GM10248 (cell line): Measurements from ENCODE around the gene TOM1L2.

Experiments
- CTCF ChIA-PET: fragments of 300-600 bp; sonication (Branson Sonifier 250); formaldehyde crosslinking; extraction: SDS; loops from one replicate; lab custom pipeline; 2021; ENCODE audit warnings: antibody characterized with exemption; lab: Yijun Ruan, JAX
- POLR2A ChIA-PET: fragments of 350-650 bp; sonication (Branson Sonifier 250); formaldehyde crosslinking; extraction: SDS; loops from one replicate; lab custom pipeline; 2020; ENCODE audit warnings: antibody characterized with exemption; lab: Yijun Ruan, JAX
- DNase-seq: peaks from one replicate; pipeline ENCODE4 v3.0.0; 2012; ENCODE audit errors: extremely low spot score
- TF ChIP-seq, protein P1 (sequence below): IDR thresholded peaks from 2 replicates; pipeline ENCODE4 v1.5.1; 2012; ENCODE audit warnings: mild to moderate bottlenecking, low read depth; ENCODE audit errors: extremely low read depth, missing control alignments, control extremely low read depth

TOM1L2 gene

DNA sequence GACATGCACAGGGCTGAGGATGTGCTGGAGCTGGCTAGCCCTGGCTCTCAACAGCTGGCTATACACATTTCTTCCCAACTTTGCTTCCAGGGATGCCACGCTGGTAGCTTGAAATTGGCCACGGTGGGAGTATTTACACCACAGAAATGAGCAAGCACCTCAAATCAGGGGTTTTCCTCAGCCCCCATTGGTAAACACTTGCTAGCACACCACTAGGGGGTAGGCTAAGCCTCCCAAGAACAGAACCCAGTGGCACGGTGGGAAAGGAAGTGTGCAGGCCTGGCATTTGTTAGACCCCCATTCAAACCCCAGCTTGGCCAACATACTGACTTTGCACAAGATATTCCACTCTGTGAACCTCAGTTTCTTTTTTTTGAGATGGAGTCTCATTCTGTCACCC lies 13.4 kb upstream of the TOM1L2 start:
- CTCF ChIA-PET: interaction anchor here (0.8 to 3.0 kb wide), 18 partner anchors 8 to 319 kb away, joined by 3 to 19 read pairs (median 4); partner anchors contain the start of genes DRC3 and TOM1L2
- DNase-seq: peak; percentile 59
- TF ChIP-seq, protein P1, sequence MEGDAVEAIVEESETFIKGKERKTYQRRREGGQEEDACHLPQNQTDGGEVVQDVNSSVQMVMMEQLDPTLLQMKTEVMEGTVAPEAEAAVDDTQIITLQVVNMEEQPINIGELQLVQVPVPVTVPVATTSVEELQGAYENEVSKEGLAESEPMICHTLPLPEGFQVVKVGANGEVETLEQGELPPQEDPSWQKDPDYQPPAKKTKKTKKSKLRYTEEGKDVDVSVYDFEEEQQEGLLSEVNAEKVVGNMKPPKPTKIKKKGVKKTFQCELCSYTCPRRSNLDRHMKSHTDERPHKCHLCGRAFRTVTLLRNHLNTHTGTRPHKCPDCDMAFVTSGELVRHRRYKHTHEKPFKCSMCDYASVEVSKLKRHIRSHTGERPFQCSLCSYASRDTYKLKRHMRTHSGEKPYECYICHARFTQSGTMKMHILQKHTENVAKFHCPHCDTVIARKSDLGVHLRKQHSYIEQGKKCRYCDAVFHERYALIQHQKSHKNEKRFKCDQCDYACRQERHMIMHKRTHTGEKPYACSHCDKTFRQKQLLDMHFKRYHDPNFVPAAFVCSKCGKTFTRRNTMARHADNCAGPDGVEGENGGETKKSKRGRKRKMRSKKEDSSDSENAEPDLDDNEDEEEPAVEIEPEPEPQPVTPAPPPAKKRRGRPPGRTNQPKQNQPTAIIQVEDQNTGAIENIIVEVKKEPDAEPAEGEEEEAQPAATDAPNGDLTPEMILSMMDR: peak; percentile 26
- POLR2A ChIA-PET: no interaction called here

GRCh38 chr17:17985153-17985552 lies 13.0 kb upstream of the TOM1L2 start:
- POLR2A ChIA-PET: no interaction called here
- TF ChIP-seq, protein P1: no peak
- no peak for DNase-seq
- CTCF ChIA-PET: interaction anchor here (0.8 to 3.0 kb wide), 17 partner anchors 9 to 318 kb away, joined by 3 to 19 read pairs (median 4); partner anchors contain the start of genes DRC3 and TOM1L2

- DNase-seq: no peak
- ChIA-PET CTCF (interaction anchor here (3.0 kb wide), 1 partner anchor 49 kb away, joined by 19 read pairs; no protein-coding TSS in a partner anchor), POLR2A (no interaction called here)
- TF ChIP-seq, protein P1: no peak
Measured at GRCh38 chr17:17983776-17984175, 11.6 kb upstream of the TOM1L2 start.

DNA sequence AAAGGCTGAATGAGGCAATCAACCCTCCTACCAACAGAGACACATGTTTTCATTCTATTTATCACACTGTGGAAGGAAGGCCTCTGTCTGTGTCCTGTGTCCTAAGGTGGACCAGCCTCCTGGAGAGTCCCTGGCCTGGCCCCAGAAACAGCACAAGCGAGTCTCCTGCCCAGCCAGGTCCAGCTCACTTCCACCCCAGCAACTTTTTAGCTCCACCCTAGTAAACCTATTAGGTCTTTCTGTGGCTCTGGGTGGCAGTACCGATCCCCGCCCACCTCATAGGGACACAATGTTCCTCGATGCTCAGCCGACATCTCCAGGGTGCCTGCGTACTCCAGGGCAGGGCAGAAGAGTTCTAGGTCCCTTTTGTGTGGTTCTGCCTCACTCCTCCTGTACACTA lies 11.2 kb upstream of the TOM1L2 start:
- POLR2A ChIA-PET: no interaction called here
- DNase-seq: no peak
- CTCF ChIA-PET: interaction anchor here (1.4 kb wide), 1 partner anchor 10 kb away, joined by 4 read pairs; no protein-coding TSS in a partner anchor
- TF ChIP-seq, protein P1: no peak

GRCh38 chr17:17982801-17983200 lies 10.6 kb upstream of the TOM1L2 start:
- POLR2A ChIA-PET: no interaction called here
- TF ChIP-seq, protein P1: no peak
- CTCF ChIA-PET: interaction anchor here (1.4 kb wide), 1 partner anchor 9 kb away, joined by 4 read pairs; no protein-coding TSS in a partner anchor
- DNase-seq: no peak

DNA sequence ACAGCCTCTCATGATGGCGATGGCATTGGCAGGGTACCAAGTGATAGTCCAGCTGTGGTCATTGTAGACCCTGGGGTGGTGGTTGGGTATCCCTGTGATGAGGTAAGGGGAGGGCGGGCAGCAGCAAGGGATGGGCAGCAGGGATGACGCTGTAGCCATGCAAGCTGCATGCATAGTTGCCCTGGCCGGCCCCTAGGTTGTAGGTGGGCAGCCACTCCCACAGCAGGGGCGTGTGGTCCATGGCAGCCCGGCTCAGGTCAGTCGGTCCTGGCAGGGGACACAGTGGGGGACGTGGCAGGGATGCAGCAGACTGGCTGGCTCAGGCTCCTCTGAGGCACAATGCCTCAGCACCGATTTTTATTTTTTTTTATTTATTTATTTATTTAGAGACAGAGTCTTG lies 9.1 kb upstream of the TOM1L2 start:
- ChIA-PET POLR2A (no interaction called here), CTCF (no interaction called here)
- TF ChIP-seq, protein P1: no peak

More for the DNA sequence above, 9.1 kb upstream of the TOM1L2 start:
- DNase-seq: no peak
